Astrocyte (in vitro differentiated cells and primary cell): ENCODE data around the gene FMN1.

Source experiments
- CTCF ChIP-seq: IDR thresholded peaks from 2 replicates; pipeline ENCODE4 v1.5.1; 2011; ENCODE audit warnings: low read depth, mild to moderate bottlenecking, inconsistent platforms, low read length, moderate library complexity; ENCODE audit not compliant: insufficient read depth
- EZH2 ChIP-seq: IDR thresholded peaks from 2 replicates; pipeline ENCODE4 v1.6.1; 2012; ENCODE audit warnings: mild to moderate bottlenecking, low read length, inconsistent platforms; ENCODE audit not compliant: insufficient read depth

GRCh38 chr15:33096134-33096533, 98.4 kb downstream of the FMN1 start:
- TF ChIP-seq CTCF (no peak), EZH2 (no peak)
